Choroid plexus epithelial cell (primary cell): Measurements from ENCODE around the gene FBF1.

Source experiments
- DNase-seq: peaks from one replicate; pipeline ENCODE4 v3.0.0-alpha.2; 2010; ENCODE audit warnings: low read depth
- H3K4me3 ChIP-seq: 2 replicates; pipeline ENCODE4 v1.5.1; 2011; ENCODE audit warnings: low read depth, mild to moderate bottlenecking, control low read depth, low read length, moderate library complexity
- CTCF ChIP-seq: conservative IDR thresholded peaks from 2 replicates; pipeline ENCODE4 v1.5.1; 2011; ENCODE audit warnings: low read depth, mild to moderate bottlenecking, control low read depth, inconsistent platforms, low read length, moderate library complexity

The FBF1 gene

GRCh38 chr17:75878174-75878998 lies 62.5 kb downstream of the FBF1 start, which contains the start of gene TRIM47:
Gene TRIM47, minus strand, starts transcription at chr17:75878581. Its CDS starts 33 bp downstream, at chr17:75878548.
- peak; percentile 71 for DNase-seq
- TF ChIP-seq CTCF: peak; percentile 53
- peak within 1 kb of the TSS; percentile 66 for H3K4me3 ChIP-seq

- H3K4me3 ChIP-seq: peak overlapping the region; percentile 66
- peak; percentile 66 for DNase-seq
- peak; percentile 35 for TF ChIP-seq CTCF
These were observed 63.1 kb downstream of the FBF1 start for GRCh38 chr17:75877752-75878173.

- H3K4me3 ChIP-seq: peak overlapping the region; percentile 66
- TF ChIP-seq CTCF: no peak
- DNase-seq: peak; percentile 88
These were observed 63.7 kb downstream of the FBF1 start for GRCh38 chr17:75876938-75877751.

GRCh38 chr17:75876190-75876937 lies 64.5 kb downstream of the FBF1 start:
- DNase-seq: no peak
- TF ChIP-seq CTCF: peak; percentile 24
- peak overlapping the region; percentile 66 for H3K4me3 ChIP-seq

GRCh38 chr17:75875940-75876189 lies 65.0 kb downstream of the FBF1 start:
- DNase-seq: no peak
- H3K4me3 ChIP-seq: no peak overlapping the region
- TF ChIP-seq CTCF: no peak

- no peak for DNase-seq
- no peak overlapping the region for H3K4me3 ChIP-seq
- no peak for TF ChIP-seq CTCF
These were observed 65.5 kb downstream of the FBF1 start for GRCh38 chr17:75875182-75875939.
